Measurements from ENCODE around the gene OSBPL1A. TPM values are rescaled to one million over a fixed set of nuclear protein-coding genes. Genes with fewer than 3 reads are reported as not detected.

OSBPL1A gene
- total RNA-seq, 1 donor, result 23.3 TPM

DNA sequence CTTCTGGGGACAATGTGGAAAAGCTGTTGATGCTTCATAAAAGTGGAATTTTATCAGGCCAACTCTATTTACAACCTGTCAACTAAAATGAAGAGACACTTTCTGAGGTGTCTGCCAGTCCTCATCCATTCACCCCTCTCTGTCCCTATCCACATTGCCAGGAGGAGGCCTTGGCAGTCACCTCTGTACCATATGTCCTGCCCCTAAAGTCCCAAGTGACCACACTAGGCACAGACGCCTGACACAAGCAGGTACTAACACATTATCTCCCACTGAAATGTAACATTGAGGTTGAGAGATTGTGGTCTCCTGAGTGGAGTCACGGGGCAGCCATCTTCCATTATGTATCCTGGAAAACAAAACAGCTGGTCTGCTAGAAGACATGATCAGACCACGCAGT lies 71.4 kb downstream of the OSBPL1A start:
- no peak for DNase-seq (ENCODE audit: low read depth)
- H3K4me3 ChIP-seq (ENCODE audit: low read depth, low read length), result no peak overlapping the region
- TF ChIP-seq, protein P1, sequence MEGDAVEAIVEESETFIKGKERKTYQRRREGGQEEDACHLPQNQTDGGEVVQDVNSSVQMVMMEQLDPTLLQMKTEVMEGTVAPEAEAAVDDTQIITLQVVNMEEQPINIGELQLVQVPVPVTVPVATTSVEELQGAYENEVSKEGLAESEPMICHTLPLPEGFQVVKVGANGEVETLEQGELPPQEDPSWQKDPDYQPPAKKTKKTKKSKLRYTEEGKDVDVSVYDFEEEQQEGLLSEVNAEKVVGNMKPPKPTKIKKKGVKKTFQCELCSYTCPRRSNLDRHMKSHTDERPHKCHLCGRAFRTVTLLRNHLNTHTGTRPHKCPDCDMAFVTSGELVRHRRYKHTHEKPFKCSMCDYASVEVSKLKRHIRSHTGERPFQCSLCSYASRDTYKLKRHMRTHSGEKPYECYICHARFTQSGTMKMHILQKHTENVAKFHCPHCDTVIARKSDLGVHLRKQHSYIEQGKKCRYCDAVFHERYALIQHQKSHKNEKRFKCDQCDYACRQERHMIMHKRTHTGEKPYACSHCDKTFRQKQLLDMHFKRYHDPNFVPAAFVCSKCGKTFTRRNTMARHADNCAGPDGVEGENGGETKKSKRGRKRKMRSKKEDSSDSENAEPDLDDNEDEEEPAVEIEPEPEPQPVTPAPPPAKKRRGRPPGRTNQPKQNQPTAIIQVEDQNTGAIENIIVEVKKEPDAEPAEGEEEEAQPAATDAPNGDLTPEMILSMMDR (IDR thresholded peaks at IDR 0.05; ENCODE audit: insufficient read depth, low read depth, low read length), result no peak

DNA sequence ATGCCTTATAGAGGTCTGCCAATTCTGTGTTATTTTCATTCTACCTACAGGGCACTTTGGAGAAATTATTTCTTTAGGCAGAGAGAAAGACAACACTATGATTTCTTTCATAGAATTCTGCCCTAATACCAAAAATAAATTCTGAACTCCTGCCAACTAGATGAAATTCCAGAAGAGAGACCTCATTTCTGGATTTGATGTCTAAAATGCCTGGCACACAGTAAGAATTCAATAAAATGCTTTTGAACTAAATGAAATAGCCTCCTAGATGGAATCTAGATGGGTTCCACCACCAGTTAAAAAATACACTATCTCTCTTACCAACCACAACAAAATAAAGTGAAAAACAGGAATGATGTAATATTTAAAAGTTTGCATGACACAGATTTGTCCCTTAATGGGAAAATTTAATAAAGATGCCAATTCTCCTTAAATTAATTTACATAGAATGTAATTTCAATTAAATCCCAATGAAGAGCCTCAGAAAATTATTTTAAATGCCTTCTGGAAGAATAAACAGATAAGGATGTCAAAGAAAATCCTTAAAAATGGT lies 75.0 kb downstream of the OSBPL1A start:
- no peak for DNase-seq (ENCODE audit: low read depth)
- TF ChIP-seq, protein P1 (IDR thresholded peaks at IDR 0.05; ENCODE audit: insufficient read depth, low read depth, low read length), result no peak
- H3K4me3 ChIP-seq (ENCODE audit: low read depth, low read length), result no peak overlapping the region

DNA sequence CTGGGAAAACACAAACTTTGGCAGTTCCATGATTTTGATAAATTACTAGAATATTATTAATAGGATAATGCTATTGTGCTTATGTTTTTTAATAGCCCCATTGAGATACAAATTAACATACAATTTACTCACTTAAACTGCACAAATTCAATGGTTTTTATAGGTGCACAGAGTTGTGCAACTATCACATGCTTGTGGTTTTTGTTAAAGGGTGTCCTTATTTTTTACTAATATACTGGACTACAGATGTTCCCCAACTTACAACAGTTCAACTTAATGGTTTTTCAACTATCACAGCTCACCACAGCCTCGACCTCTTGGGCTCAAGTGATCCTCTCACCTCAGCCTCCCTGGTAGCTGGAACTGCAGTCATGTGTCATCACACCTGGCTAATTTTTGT lies 76.6 kb downstream of the OSBPL1A start:
- DNase-seq (ENCODE audit: low read depth), result peak; percentile 55
- TF ChIP-seq, protein P1 (IDR thresholded peaks at IDR 0.05; ENCODE audit: insufficient read depth, low read depth, low read length), result no peak
- no peak overlapping the region for H3K4me3 ChIP-seq (ENCODE audit: low read depth, low read length)

DNA sequence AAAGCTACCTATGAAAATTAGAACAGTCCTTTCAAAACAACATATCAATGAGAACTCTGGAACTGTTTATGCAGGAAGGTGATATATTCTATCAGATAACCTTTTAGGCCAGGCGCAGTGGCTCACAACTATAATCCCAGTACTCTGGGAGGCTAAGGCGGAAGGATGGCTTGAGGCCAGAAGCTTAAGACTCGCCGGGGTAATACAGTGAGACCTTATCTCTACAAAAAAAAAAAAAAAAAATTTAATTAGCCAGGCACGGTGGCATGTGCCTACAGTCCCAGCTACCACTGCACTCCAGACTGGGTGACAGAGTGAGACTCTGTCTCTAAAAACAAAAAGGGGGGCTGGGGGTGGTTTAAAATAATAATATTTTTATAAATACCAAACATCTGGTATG lies 77.9 kb downstream of the OSBPL1A start:
- TF ChIP-seq, protein P1 (IDR thresholded peaks at IDR 0.05; ENCODE audit: insufficient read depth, low read depth, low read length), result no peak
- no peak overlapping the region for H3K4me3 ChIP-seq (ENCODE audit: low read depth, low read length)
- DNase-seq (ENCODE audit: low read depth), result no peak

DNA sequence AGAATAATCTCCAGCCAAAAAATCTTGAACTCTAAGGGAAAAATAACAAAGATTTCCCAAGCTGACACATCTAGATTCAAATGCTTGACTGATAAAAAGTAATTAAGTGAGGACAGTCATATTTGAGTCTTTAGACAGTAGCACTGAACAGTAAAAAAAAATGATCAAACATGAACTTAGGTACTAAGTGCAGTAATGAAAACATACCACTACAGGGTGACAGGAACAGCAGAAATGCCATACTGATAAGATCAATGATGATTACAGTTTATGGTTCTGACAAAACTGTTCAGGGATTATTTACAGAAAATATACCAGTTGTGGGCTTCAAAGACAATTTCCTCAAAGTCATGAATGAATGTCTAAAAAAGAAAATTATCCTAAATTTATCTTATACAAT lies 80.3 kb downstream of the OSBPL1A start:
- no peak overlapping the region for H3K4me3 ChIP-seq (ENCODE audit: low read depth, low read length)
- TF ChIP-seq, protein P1 (IDR thresholded peaks at IDR 0.05; ENCODE audit: insufficient read depth, low read depth, low read length), result no peak
- no peak for DNase-seq (ENCODE audit: low read depth)

DNA sequence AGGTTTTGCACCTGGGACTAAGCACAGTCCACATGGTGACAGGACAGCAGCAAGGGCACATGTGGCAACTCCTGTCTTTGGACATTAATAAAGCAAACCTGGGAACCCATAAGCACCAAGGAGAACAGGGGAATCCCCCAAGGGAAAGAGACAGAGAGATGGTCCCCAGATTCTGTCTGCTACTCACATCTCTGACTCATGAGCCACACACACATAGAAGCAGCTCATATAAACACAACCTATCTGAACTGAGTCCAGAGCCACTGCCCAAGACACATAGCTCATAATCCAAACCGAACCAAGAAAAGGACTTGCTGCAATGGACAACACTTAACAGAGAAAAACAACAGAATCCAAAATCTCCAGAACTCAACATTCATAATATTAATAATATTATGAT lies 82.5 kb downstream of the OSBPL1A start:
- TF ChIP-seq, protein P1 (IDR thresholded peaks at IDR 0.05; ENCODE audit: insufficient read depth, low read depth, low read length), result no peak
- DNase-seq (ENCODE audit: low read depth), result no peak
- no peak overlapping the region for H3K4me3 ChIP-seq (ENCODE audit: low read depth, low read length)

DNA sequence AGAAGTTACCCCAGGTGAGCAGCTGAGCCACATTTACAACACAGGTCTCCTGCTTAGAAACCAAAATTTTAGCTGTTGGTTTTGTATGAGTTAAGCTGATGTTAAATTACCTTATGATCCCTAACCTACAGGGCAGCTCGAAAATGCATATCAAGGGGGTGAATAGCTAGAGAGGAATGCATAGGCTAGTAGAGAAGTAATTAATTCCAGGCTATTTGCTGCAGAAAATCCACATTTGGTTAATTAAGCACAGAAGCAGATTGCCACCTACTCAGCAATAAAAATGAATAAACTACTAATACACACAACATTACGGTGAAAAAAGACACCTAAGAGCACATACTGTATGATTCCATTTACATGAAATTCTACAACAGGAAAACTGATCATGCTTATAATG lies 91.4 kb downstream of the OSBPL1A start:
- DNase-seq (ENCODE audit: low read depth), result no peak
- no peak overlapping the region for H3K4me3 ChIP-seq (ENCODE audit: low read depth, low read length)
- TF ChIP-seq, protein P1 (IDR thresholded peaks at IDR 0.05; ENCODE audit: insufficient read depth, low read depth, low read length), result no peak

Measured in fibroblast of villous mesenchyme (primary cell).